GM23338 (cell line): ENCODE measurements around the gene RNLS.

Source experiments
- CTCF ChIP-seq, 2 experiments: fragments of 200-600 bp in 1 of 2; sonication (generic) in 1 of 2; conservative IDR thresholded peaks; 2 replicates each; pipeline versions ENCODE4 v1.5.1 to v1.6.1; 2016 to 2017; ENCODE audit warnings: antibody characterized with exemption in 2 of 2, low read depth in 2 of 2, mild to moderate bottlenecking in 2 of 2, moderate library complexity in 1 of 2
- ETS1 ChIP-seq: IDR thresholded peaks from 2 replicates; pipeline ENCODE4 v1.6.1; 2016; ENCODE audit warnings: antibody characterized with exemption
- EZH2 ChIP-seq: fragments of 200-600 bp; sonication (generic); IDR thresholded peaks from one replicate; pipeline ENCODE4 v1.8.0; 2017; ENCODE audit warnings: antibody characterized with exemption, mild to moderate bottlenecking, low read depth; ENCODE audit not compliant: unreplicated experiment
- STAT1 ChIP-seq: IDR thresholded peaks from one replicate; pipeline ENCODE4 v1.6.1; 2016; ENCODE audit warnings: antibody characterized with exemption; ENCODE audit not compliant: unreplicated experiment

GRCh38 chr10:88526501-88527105 lies 56.5 kb downstream of the RNLS start:
- TF ChIP-seq STAT1 (no peak), CTCF (conservative IDR thresholded peaks at IDR 0.05; ENCODE audit: low read depth in 2 of 2) (no peak), ETS1 (no peak), EZH2 (no peak)
